Sigmoid colon (tissue), 7 donors: ENCODE measurements around the gene XRCC5. TPM values are rescaled to one million over a fixed set of nuclear protein-coding genes. Genes with fewer than 3 reads are reported as not detected.

Source experiments
- DNase-seq: peaks from one replicate; pipeline ENCODE4 v3.0.0-alpha.2; 2019
- H3K27ac ChIP-seq, 4 donors: fragments of 200-600 bp; sonication (generic); one replicate each; pipeline ENCODE4 v1.5.1; 2016 to 2019; ENCODE audit warnings: mild to moderate bottlenecking in 1 of 4
- H3K27me3 ChIP-seq, 3 donors: fragments of 200-600 bp; sonication (generic); one replicate each; pipeline ENCODE4 v1.5.1; 2019; ENCODE audit warnings: mild to moderate bottlenecking in 1 of 3
- H3K36me3 ChIP-seq, 4 donors: fragments of 200-600 bp; sonication (generic); one replicate each; pipeline ENCODE4 v1.5.1; 2016 to 2019
- H3K4me1 ChIP-seq, 4 donors: fragments of 200-600 bp; sonication (generic); one replicate each; pipeline ENCODE4 v1.5.1; 2017 to 2019
- H3K4me3 ChIP-seq, 4 donors: fragments of 200-600 bp; sonication (generic); one replicate each; pipeline ENCODE4 v1.5.1; 2017 to 2019; ENCODE audit warnings: mild to moderate bottlenecking in 2 of 4, moderate library complexity in 1 of 4
- H3K9me3 ChIP-seq, 4 donors: fragments of 200-600 bp in 3 of 4; sonication (generic) in 3 of 4; one replicate each; pipeline versions ENCODE4 v1.5.1 to v1.6.1; 2013 to 2019
- EP300 ChIP-seq, 4 donors: sonication (generic); formaldehyde crosslinking; IDR thresholded peaks; one replicate each; pipeline ENCODE4 v1.6.1; 2017; ENCODE audit warnings: antibody characterized with exemption in 4 of 4
- POLR2A ChIP-seq, 2 donors: fragments of 450-650 bp; IDR thresholded peaks; one replicate each; pipeline ENCODE4 v1.6.1; 2016; ENCODE audit warnings: antibody characterized with exemption in 2 of 2, mild to moderate bottlenecking in 2 of 2, moderate library complexity in 2 of 2
- POLR2AphosphoS5 ChIP-seq, 4 donors: sonication (generic); formaldehyde crosslinking; IDR thresholded peaks; one replicate each; pipeline ENCODE4 v1.6.1; 2017; ENCODE audit warnings: antibody characterized with exemption in 4 of 4
- WGBS, 2 donors: extraction: QIAGEN DNeasy Blood & Tissue Kit; methylation state at CpG; one replicate each; pipeline ENCODE4 v1.1.7; 2013; 5-methylcytosine and 5-hydroxymethylcytosine counted together
- intact Hi-C: fragments of 100-400 bp; cut with DNase I; formaldehyde crosslinking; loops from one replicate; pipeline ENCODE4 v1.15.1; 2023
- polyA plus RNA-seq, 3 donors: library from polyadenylated mRNA; stranded (reverse); fragments of 200-250 nt; gene quantifications; one replicate each; pipeline ENCODE4 v1.2.3, GENCODE V29; 2013
- total RNA-seq, 4 donors: library from RNA; depleted of rRNA; stranded (reverse); fragments of >200 nt; gene quantifications; one replicate each; pipeline ENCODE4 v1.1.0, GENCODE V29; 2016
- TF ChIP-seq, protein P1 (sequence below), 4 experiments: fragments of 450-650 bp in 3 of 4; fragments of 200-600 bp in 1 of 4; IDR thresholded peaks; one replicate each; pipeline ENCODE4 v1.5.1; 2016 to 2019; ENCODE audit warnings: antibody characterized with exemption in 4 of 4, mild to moderate bottlenecking in 3 of 4, moderate library complexity in 2 of 4
- donor health status: healthy with polysubstance abuse.
- donor health status: Bipolar disorder and iron deficiency.
- donor health status: healthy.

XRCC5 gene
- total and polyA plus RNA-seq, 7 donors, result 70.3 to 152 (median 111) TPM

DNA sequence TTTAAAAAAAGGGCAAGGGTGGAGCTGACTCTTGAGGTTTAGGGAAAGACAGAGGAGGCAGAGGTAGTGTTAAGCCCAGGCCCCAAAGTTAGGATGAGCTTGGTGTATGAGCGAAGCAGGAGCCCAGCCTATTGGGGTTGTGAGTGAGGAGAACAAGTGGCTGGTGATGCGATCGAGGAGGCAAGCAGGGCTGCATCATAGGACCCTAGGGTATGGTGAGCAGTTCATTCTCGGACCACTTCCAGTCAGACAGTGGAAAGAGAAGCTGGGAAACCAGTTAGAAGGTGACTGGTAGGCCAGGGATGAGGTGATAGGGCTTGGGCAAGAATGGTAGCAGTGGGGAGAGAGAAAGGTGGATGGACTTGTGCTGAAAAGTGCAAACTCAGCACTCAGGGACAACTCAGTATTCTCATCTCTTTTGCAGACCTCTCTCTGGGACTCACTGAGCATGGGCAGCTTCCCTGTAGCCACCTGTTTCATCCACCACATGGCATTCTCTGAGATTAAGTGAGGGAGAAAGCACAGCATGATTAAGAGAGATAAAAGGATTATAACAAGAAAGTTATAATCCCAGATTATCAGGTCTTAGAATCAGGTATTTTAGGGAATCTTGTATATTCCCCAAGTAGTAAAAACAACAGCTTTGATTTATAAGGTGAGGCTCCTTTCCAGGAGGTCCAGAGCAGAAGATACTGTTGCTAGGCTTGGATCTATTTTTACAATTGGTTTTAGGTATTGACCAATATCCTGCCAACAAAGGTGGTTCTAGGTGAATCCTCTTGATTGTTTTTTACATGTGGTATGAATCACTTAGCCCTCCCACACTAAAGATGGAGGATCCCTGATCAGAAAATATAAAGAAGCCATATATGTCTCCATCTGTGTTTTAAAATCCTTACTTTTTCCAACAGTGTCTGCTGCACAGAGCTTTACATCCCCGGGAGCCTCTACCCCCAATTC lies 38.3 kb downstream of the XRCC5 start:
- H3K27me3 ChIP-seq, result no peaks in the 10 kb centered on the region
- TF ChIP-seq POLR2AphosphoS5 (IDR thresholded peaks at IDR 0.05) (no peak), POLR2A (IDR thresholded peaks at IDR 0.05) (no peak), EP300 (IDR thresholded peaks at IDR 0.05) (no peak)
- TF ChIP-seq, protein P1, sequence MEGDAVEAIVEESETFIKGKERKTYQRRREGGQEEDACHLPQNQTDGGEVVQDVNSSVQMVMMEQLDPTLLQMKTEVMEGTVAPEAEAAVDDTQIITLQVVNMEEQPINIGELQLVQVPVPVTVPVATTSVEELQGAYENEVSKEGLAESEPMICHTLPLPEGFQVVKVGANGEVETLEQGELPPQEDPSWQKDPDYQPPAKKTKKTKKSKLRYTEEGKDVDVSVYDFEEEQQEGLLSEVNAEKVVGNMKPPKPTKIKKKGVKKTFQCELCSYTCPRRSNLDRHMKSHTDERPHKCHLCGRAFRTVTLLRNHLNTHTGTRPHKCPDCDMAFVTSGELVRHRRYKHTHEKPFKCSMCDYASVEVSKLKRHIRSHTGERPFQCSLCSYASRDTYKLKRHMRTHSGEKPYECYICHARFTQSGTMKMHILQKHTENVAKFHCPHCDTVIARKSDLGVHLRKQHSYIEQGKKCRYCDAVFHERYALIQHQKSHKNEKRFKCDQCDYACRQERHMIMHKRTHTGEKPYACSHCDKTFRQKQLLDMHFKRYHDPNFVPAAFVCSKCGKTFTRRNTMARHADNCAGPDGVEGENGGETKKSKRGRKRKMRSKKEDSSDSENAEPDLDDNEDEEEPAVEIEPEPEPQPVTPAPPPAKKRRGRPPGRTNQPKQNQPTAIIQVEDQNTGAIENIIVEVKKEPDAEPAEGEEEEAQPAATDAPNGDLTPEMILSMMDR (IDR thresholded peaks at IDR 0.05), result no peak
- WGBS, 2 donors, result 95 to 96% methylated on average over 5 of the region's 5 CpGs
- H3K9me3 ChIP-seq, result no peaks in the 10 kb centered on the region
- H3K4me1 ChIP-seq, result no peaks in the 10 kb centered on the region
- intact Hi-C loops, result no loop called here
- H3K36me3 ChIP-seq, result peaks cover 0 to 98% (median 50%) of the 10 kb centered on the region in 4 donors
- H3K4me3 ChIP-seq, result no peak overlapping the region
- no peak overlapping the region for H3K27ac ChIP-seq
- no peak for DNase-seq

DNA sequence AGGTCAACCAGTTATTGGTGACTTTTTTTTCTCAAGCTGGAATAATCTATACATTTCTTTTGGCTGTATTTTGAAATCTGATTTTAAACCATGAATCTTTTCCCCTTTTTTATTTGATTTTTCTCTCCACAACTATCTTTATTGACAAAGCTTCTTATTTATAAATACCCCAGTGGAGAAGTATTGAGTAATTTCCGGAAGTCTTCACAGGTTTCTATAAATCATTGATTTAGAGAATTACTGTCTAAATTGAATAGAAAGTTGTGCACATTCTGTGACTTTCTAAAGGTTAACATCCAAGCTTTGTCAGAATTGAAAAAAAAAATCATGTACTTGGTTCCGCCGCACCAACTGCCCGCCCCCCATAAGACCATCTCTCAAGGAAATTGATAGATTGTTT lies 39.8 kb downstream of the XRCC5 start:
- intact Hi-C loops, result no loop called here
- peaks cover 8 to 96% (median 44%) of the 10 kb centered on the region in 4 donors for H3K36me3 ChIP-seq
- TF ChIP-seq EP300 (IDR thresholded peaks at IDR 0.05) (no peak), POLR2A (IDR thresholded peaks at IDR 0.05) (no peak), POLR2AphosphoS5 (IDR thresholded peaks at IDR 0.05) (no peak)
- TF ChIP-seq, protein P1 (IDR thresholded peaks at IDR 0.05), result no peak
- H3K4me1 ChIP-seq, result no peaks in the 10 kb centered on the region
- no peaks in the 10 kb centered on the region for H3K9me3 ChIP-seq
- no peak for DNase-seq
- no peaks in the 10 kb centered on the region for H3K27me3 ChIP-seq
- H3K4me3 ChIP-seq, result no peak overlapping the region
- no peak overlapping the region for H3K27ac ChIP-seq
- WGBS, 2 donors, result 98 to 99% methylated on average over 4 of the region's 4 CpGs

DNA sequence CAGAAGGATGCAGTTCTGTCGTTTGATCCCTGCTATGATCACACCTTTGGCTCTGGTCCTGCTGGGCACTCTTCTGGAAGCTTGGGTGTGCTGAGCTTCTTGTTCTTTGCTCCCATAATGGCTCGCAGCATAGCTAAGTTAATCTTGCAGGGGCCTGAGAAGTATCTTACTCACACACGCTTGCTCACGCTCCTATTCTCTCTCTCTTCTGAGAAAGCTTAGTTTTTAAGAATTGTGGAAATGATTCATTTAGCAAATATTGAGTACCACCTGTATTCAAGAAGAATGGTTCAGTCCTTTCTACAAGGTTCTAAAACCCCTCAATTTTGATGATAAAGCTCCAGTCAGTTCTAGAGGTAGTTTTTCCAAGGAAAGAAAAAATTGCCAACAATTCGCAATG lies 40.6 kb downstream of the XRCC5 start:
- Histone ChIP-seq H3K27ac (no peak overlapping the region), H3K27me3 (no peaks in the 10 kb centered on the region), H3K36me3 (peaks cover 8 to 96% (median 38%) of the 10 kb centered on the region in 4 donors), H3K9me3 (no peaks in the 10 kb centered on the region), H3K4me3 (no peak overlapping the region), H3K4me1 (no peaks in the 10 kb centered on the region)
- DNase-seq, result no peak
- WGBS, 2 donors, result 85 to 86% methylated on average over 5 of the region's 5 CpGs
- intact Hi-C loops, result no loop called here
- no peak for TF ChIP-seq POLR2AphosphoS5 (IDR thresholded peaks at IDR 0.05)
- no peak for TF ChIP-seq POLR2A (IDR thresholded peaks at IDR 0.05)
- no peak for TF ChIP-seq EP300 (IDR thresholded peaks at IDR 0.05)

DNA sequence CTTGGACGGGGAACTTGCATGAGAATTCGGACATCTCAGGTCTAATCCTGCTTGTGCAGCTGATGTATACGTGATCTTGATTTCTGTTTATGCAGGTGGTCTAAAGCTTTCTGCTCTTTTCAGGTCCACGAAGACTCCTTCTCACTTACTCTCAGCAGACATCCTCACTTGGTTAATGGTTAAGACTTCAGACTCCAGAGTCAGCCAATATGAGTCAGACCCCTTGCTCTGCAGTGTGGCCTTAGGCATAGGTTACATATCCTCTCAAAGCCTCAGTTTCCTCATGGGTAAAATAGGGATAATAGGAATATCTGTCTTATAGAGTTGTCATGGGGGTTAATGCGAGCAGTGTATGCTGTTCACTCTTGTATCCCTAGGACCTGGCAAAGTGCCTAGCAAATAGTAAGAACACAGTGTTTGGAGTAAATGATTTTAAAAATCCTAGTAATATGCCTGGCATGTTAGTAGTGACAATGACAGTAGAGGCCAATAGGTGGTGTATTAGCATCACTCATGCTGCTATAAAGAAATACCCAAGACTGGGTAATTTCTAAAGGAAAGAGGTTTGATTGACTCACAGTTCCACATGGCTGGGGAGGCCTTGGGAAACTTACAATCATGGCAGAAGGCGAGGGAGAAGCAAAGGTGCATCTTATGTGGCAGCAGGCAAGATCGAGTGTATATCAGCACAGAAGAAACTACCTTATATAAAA lies 42.3 kb downstream of the XRCC5 start:
- H3K4me3 ChIP-seq, result no peak overlapping the region
- no peak for TF ChIP-seq POLR2A (IDR thresholded peaks at IDR 0.05)
- no peak for TF ChIP-seq POLR2AphosphoS5 (IDR thresholded peaks at IDR 0.05)
- TF ChIP-seq EP300 (IDR thresholded peaks at IDR 0.05), result no peak
- TF ChIP-seq, protein P1 (IDR thresholded peaks at IDR 0.05), result no peak
- no peak for DNase-seq
- 94 to 96% methylated on average over 7 of the region's 7 CpGs for WGBS, 2 donors
- H3K9me3 ChIP-seq, result no peaks in the 10 kb centered on the region
- intact Hi-C loops, result no loop called here
- H3K27me3 ChIP-seq, result no peaks in the 10 kb centered on the region
- H3K27ac ChIP-seq, result no peak overlapping the region
- peaks cover 10 to 92% (median 36%) of the 10 kb centered on the region in 4 donors for H3K36me3 ChIP-seq
- H3K4me1 ChIP-seq, result no peaks in the 10 kb centered on the region

DNA sequence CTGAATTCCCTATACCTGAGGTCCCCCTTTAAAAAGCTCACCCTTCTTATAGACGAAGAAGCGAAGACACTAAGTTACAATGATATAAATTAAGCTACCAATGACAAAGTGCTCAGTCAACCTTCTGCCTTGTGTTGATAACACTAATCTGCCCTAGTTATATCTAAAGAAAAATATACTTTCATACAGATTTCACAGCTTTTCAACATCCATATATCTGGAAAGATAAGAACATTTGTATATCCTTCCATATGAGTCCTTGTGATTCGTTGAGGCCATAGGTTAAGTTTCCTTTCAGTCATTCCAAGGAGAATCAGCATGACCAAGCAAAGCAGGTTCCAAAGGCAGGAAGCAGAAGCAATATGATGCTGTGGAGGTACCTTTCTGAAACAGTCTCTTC lies 46.8 kb downstream of the XRCC5 start:
- H3K4me1 ChIP-seq, result no peaks in the 10 kb centered on the region

More for the DNA sequence above, 46.8 kb downstream of the XRCC5 start:
- no peak overlapping the region for H3K27ac ChIP-seq
- WGBS, 2 donors, result 96 to 98% methylated on average over 3 of the region's 3 CpGs
- TF ChIP-seq EP300 (IDR thresholded peaks at IDR 0.05), result no peak
- no peak for TF ChIP-seq POLR2A (IDR thresholded peaks at IDR 0.05)
- TF ChIP-seq, protein P1 (IDR thresholded peaks at IDR 0.05), result no peak
- TF ChIP-seq POLR2AphosphoS5 (IDR thresholded peaks at IDR 0.05), result no peak
- intact Hi-C loops, result no loop called here
- H3K27me3 ChIP-seq, result no peaks in the 10 kb centered on the region
- DNase-seq, result no peak
- H3K4me3 ChIP-seq, result no peak overlapping the region
- H3K9me3 ChIP-seq, result no peaks in the 10 kb centered on the region
- H3K36me3 ChIP-seq, result peaks cover 3 to 75% (median 25%) of the 10 kb centered on the region in 4 donors
